Ovary (tissue), 9 donors: ENCODE measurements around the gene METAP1. TPM values are rescaled to one million over a fixed set of nuclear protein-coding genes. Genes with fewer than 3 reads are reported as not detected.

Source experiments
- DNase-seq, 5 donors: peaks; one replicate each; pipeline ENCODE4 v3.0.0-alpha.2; 2019 to 2020
- H3K27ac ChIP-seq, 2 donors: fragments of 200-600 bp; one replicate each; pipeline versions ENCODE4 v1.5.1 to v1.8.0; 2019 to 2022
- H3K27me3 ChIP-seq: fragments of 200-600 bp; one replicate; pipeline ENCODE4 v1.8.0; 2022
- H3K36me3 ChIP-seq: fragments of 200-600 bp; sonication (generic); one replicate; pipeline ENCODE4 v1.5.1; 2019
- H3K4me1 ChIP-seq: one replicate; pipeline ENCODE4 v1.8.1; 2013; ENCODE audit warnings: mild to moderate bottlenecking, moderate library complexity; ENCODE audit not compliant: insufficient read depth
- H3K4me3 ChIP-seq: fragments of 200-600 bp; sonication (generic); one replicate; pipeline ENCODE4 v1.5.1; 2017
- H3K9me3 ChIP-seq, 2 donors: fragments of 200-600 bp in 1 of 2; sonication (generic) in 1 of 2; one replicate each; pipeline versions ENCODE4 v1.5.1 to v1.8.1; 2013 to 2019; ENCODE audit warnings: mild to moderate bottlenecking in 1 of 2, moderate library complexity in 1 of 2
- EP300 ChIP-seq: sonication (generic); formaldehyde crosslinking; IDR thresholded peaks from one replicate; pipeline ENCODE4 v1.6.1; 2017; ENCODE audit warnings: antibody characterized with exemption
- POLR2A ChIP-seq: fragments of 450-650 bp; IDR thresholded peaks from one replicate; pipeline ENCODE4 v1.6.1; 2017; ENCODE audit warnings: antibody characterized with exemption, mild to moderate bottlenecking, moderate library complexity
- WGBS, 3 donors: extraction: QIAGEN DNeasy Blood & Tissue Kit in 1 of 3; methylation state at CpG; one replicate each; pipeline versions ENCODE4 v1.1.5 to v1.1.7; 2013 to 2017; 5-methylcytosine and 5-hydroxymethylcytosine counted together
- intact Hi-C, 4 donors: fragments of 100-400 bp; cut with DNase I; formaldehyde crosslinking; loops; one replicate each; pipeline versions ENCODE4 v1.11.0 to v1.15.1; 2022 to 2023
- polyA plus RNA-seq, 2 donors: library from polyadenylated mRNA; stranded (reverse); fragments of 200-250 nt in 1 of 2; fragments of 350-450 nt in 1 of 2; fragmentation: Illumina TruSeq in 1 of 2; extraction: RNeasy Lipid Tissue Mini Kit (QIAGEN cat#74804) in 1 of 2; gene quantifications; one replicate each; pipeline ENCODE4 v1.2.3, GENCODE V29; 2013 to 2014
- total RNA-seq, 7 donors: library from RNA; depleted of rRNA in 2 of 7; stranded (reverse); fragments of >200 nt in 2 of 7; fragmentation: NEBNext Ultra II Directional in 3 of 7; extraction: Animal tissue kit (Norgen Biotek cat#: 25700) in 3 of 7; gene quantifications; one replicate each; pipeline versions ENCODE4 v1.1.0 to v1.2.4, GENCODE V29; 2016 to 2023
- TF ChIP-seq, protein P1 (sequence below), 3 donors: fragments of 450-650 bp in 2 of 3; fragments of 200-600 bp in 1 of 3; IDR thresholded peaks; one replicate each; pipeline versions ENCODE4 v1.5.1 to v1.8.0; 2016 to 2022; ENCODE audit warnings: antibody characterized with exemption in 3 of 3, mild to moderate bottlenecking in 1 of 3
- donor health status: DM: no; HTN: no; CAD: no; lungs with moderate emphysema.
- donor health status: DM: no; HTN: no; CAD: no.
- donor health status: Bipolar disorder and iron deficiency.
- donor health status: DM: yes; HTN: yes; CAD: no.
- donor health status: DM: no; HTN: no; CAD: no.
- donor health status: DM: yes; HTN: yes; CAD: no.

METAP1 gene
- total and polyA plus RNA-seq, 9 donors: 16.1 to 38.6 (median 25.4) TPM

DNA sequence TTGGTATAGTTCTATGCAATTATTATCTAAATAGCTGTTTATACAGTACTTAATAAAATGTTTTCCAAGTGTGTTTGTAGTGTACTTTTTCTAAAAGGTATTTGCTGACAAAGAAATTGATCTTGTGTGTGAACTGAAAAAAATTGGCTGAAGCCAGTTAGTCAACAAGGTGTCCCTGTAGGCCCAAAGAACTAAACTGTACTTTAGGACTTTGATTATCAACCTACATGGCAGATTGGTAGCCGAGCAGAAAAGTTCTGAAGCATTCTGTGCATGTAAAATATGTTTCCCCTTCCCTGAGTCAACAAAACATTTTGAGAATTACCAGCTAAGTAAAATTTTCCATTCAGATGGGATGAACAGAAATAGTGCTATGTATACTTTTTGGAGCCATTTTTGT lies 72.1 kb downstream of the METAP1 start:
- Histone ChIP-seq H3K4me3 (no peak overlapping the region), H3K4me1 (no peaks in the 10 kb centered on the region), H3K27ac (no peak overlapping the region), H3K27me3 (no peaks in the 10 kb centered on the region), H3K9me3 (no peaks in the 10 kb centered on the region), H3K36me3 (no peaks in the 10 kb centered on the region)
- 63 to 83% (median 64%) methylated on average over 1 of the region's 1 CpG for WGBS, 3 donors
- TF ChIP-seq POLR2A (no peak), EP300 (no peak)
- TF ChIP-seq, protein P1, sequence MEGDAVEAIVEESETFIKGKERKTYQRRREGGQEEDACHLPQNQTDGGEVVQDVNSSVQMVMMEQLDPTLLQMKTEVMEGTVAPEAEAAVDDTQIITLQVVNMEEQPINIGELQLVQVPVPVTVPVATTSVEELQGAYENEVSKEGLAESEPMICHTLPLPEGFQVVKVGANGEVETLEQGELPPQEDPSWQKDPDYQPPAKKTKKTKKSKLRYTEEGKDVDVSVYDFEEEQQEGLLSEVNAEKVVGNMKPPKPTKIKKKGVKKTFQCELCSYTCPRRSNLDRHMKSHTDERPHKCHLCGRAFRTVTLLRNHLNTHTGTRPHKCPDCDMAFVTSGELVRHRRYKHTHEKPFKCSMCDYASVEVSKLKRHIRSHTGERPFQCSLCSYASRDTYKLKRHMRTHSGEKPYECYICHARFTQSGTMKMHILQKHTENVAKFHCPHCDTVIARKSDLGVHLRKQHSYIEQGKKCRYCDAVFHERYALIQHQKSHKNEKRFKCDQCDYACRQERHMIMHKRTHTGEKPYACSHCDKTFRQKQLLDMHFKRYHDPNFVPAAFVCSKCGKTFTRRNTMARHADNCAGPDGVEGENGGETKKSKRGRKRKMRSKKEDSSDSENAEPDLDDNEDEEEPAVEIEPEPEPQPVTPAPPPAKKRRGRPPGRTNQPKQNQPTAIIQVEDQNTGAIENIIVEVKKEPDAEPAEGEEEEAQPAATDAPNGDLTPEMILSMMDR (IDR thresholded peaks at IDR 0.05): no peak
- no peak for DNase-seq
- intact Hi-C loops: no loop called here

DNA sequence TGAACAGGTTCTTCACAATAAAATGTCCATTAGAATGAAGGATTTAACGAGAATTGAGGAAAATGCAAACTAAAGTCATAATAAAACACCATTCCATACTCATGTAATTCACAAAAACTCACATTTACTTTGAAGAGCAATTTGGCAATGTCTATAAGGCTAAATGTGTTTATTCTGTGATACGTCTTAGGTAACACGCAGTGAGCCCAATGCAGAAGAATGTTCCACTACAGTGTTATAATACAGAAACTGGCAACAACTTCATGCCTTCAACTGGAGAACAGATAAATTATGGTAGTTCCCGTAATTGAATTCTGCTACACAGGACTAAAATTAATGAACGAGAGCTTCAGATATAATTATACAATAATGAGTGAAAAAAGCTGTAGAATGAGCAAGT lies 75.6 kb downstream of the METAP1 start:
- H3K36me3 ChIP-seq: no peaks in the 10 kb centered on the region
- no peaks in the 10 kb centered on the region for H3K27me3 ChIP-seq
- intact Hi-C loops: no loop called here
- no peaks in the 10 kb centered on the region for H3K4me1 ChIP-seq
- no peak overlapping the region for H3K27ac ChIP-seq
- 83 to 88% (median 84%) methylated on average over 5 of the region's 5 CpGs for WGBS, 3 donors
- H3K4me3 ChIP-seq: no peak overlapping the region
- TF ChIP-seq EP300: no peak
- H3K9me3 ChIP-seq: no peaks in the 10 kb centered on the region
- no peak for DNase-seq

DNA sequence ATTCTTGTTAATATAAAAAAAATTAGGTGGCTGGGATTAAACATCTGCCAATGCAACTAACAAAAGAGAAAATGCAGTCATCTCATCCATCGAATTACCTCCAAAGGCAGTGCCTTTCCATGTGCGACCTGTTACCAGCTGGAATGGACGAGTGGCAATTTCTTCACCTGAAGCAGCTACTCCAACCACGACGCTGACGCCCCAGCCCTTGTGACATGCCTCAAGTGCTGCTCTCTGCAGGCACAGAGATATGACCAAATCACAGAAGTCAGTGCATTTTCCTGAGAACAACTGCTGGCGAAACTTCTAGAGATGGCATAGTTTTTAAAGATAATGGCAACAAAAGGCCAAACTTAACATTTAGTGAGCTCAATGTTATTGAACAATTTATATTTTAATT lies 79.3 kb downstream of the METAP1 start:
- H3K27ac ChIP-seq: no peak overlapping the region
- H3K36me3 ChIP-seq: no peaks in the 10 kb centered on the region
- H3K27me3 ChIP-seq: no peaks in the 10 kb centered on the region
- no peak overlapping the region for H3K4me3 ChIP-seq
- DNase-seq: no peak
- H3K4me1 ChIP-seq: no peaks in the 10 kb centered on the region
- intact Hi-C loops: no loop called here
- TF ChIP-seq, protein P1 (IDR thresholded peaks at IDR 0.05): no peak
- TF ChIP-seq EP300: no peak
- TF ChIP-seq POLR2A: no peak
- H3K9me3 ChIP-seq: no peaks in the 10 kb centered on the region
- WGBS, 3 donors: 93 to 97% (median 96%) methylated on average over 7 of the region's 7 CpGs

DNA sequence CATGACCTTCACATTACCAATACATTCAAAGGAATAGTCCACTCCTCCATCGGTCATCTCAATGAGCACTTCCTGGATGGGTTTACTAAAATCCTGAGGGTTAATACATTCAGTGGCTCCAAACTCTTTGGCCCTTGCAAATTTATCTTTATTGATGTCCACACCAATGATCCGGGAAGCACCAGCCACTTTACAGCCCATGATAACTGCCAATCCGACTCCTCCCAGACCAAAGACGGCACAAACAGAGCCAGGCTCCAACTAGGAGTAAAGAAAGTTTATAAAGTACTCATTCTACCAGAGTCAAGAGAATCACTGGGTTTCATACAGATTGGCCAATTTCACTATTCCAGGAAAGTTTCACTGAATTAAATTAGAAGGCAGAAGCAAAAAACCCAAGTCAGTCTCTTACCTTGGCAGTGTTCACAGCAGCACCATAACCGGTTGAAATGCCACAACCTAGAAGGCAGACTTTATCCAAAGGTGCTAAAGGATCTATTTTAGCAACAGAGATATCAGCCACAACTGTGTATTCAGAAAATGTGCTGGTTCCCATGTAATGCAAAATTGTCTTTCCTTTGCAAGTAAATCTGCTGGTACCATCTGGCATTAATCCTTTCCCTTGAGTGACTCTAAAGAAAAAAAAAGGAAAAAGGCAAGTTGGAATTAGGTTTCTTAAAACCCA lies 80.9 kb downstream of the METAP1 start:
- Histone ChIP-seq H3K36me3 (no peaks in the 10 kb centered on the region), H3K4me3 (no peak overlapping the region), H3K4me1 (no peaks in the 10 kb centered on the region), H3K27me3 (no peaks in the 10 kb centered on the region), H3K9me3 (no peaks in the 10 kb centered on the region), H3K27ac (no peak overlapping the region)
- intact Hi-C loops: no loop called here
- TF ChIP-seq, protein P1 (IDR thresholded peaks at IDR 0.05): no peak
- no peak for DNase-seq
- whole genome bisulfite sequencing, 3 donors: 71 to 88% (median 83%) methylated on average over 5 of the region's 5 CpGs

DNA sequence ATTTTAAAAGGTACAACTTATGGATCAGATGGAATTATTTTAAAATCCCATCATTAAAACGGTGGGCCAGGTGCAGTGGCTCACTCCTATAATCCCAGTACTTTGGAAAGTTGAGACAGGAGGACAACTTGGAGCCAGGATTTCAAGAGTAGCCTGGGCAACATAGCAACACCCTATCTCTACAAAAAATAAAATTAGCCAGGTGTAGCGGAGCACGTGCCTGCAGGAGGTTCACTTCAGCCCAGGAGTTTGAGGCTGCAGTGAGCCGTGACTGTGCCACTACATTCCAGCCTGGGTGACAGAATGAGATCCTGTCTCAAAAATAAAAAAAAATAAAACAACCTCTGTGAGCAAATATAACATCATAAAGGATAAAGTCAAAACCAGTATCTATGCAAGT lies 81.7 kb downstream of the METAP1 start:
- Histone ChIP-seq H3K4me1 (no peaks in the 10 kb centered on the region), H3K4me3 (no peak overlapping the region), H3K9me3 (no peaks in the 10 kb centered on the region), H3K27me3 (no peaks in the 10 kb centered on the region), H3K36me3 (no peaks in the 10 kb centered on the region), H3K27ac (no peak overlapping the region)
- TF ChIP-seq EP300 (no peak), POLR2A (no peak)
- TF ChIP-seq, protein P1 (IDR thresholded peaks at IDR 0.05): no peak
- intact Hi-C loops: no loop called here
- 85 to 89% (median 87%) methylated on average over 4 of the region's 4 CpGs for WGBS, 3 donors
- no peak for DNase-seq
